Ishikawa (cell line): ENCODE measurements around the gene MRPL54.

Experiments used
- CEBPB ChIP-seq: IDR thresholded peaks from 2 replicates; pipeline ENCODE4 v1.6.1; 2012
- CREB1 ChIP-seq: IDR thresholded peaks from 2 replicates; pipeline ENCODE4 v1.6.1; 2012; ENCODE audit warnings: low read depth
- EGR1 ChIP-seq: IDR thresholded peaks from 2 replicates; pipeline ENCODE4 v1.6.1; 2012
- EP300 ChIP-seq: IDR thresholded peaks from 2 replicates; pipeline ENCODE4 v1.6.1; 2012; ENCODE audit warnings: borderline replicate concordance
- FOXM1 ChIP-seq: IDR thresholded peaks from 2 replicates; pipeline ENCODE4 v1.6.1; 2012; ENCODE audit warnings: low read depth, borderline replicate concordance
- NFIC ChIP-seq: IDR thresholded peaks from 2 replicates; pipeline ENCODE4 v1.6.1; 2012
- RAD21 ChIP-seq: IDR thresholded peaks from 2 replicates; pipeline ENCODE4 v1.6.1; 2012; ENCODE audit warnings: low read depth
- TAF1 ChIP-seq: IDR thresholded peaks from 2 replicates; pipeline ENCODE4 v1.6.1; 2012; ENCODE audit warnings: low read depth, mild to moderate bottlenecking
- TCF12 ChIP-seq: IDR thresholded peaks from 2 replicates; pipeline ENCODE4 v1.6.1; 2012; ENCODE audit warnings: low read depth
- TEAD4 ChIP-seq: IDR thresholded peaks from 2 replicates; pipeline ENCODE4 v1.6.1; 2012
- YY1 ChIP-seq: IDR thresholded peaks from 2 replicates; pipeline ENCODE4 v1.6.1; 2012; ENCODE audit warnings: low read depth
- ZBTB7A ChIP-seq: IDR thresholded peaks from 2 replicates; pipeline ENCODE4 v1.6.1; 2012; ENCODE audit warnings: low read depth
- TF ChIP-seq, protein P1 (sequence below): IDR thresholded peaks from 2 replicates; pipeline ENCODE4 v1.6.1; 2012
- TF ChIP-seq, protein P2 (sequence below): IDR thresholded peaks from 2 replicates; pipeline ENCODE4 v1.6.1; 2012
- TF ChIP-seq, protein P3 (sequence below): IDR thresholded peaks from 2 replicates; pipeline ENCODE4 v1.6.1; 2012; ENCODE audit warnings: low read depth, mild to moderate bottlenecking

Gene MRPL54

DNA sequence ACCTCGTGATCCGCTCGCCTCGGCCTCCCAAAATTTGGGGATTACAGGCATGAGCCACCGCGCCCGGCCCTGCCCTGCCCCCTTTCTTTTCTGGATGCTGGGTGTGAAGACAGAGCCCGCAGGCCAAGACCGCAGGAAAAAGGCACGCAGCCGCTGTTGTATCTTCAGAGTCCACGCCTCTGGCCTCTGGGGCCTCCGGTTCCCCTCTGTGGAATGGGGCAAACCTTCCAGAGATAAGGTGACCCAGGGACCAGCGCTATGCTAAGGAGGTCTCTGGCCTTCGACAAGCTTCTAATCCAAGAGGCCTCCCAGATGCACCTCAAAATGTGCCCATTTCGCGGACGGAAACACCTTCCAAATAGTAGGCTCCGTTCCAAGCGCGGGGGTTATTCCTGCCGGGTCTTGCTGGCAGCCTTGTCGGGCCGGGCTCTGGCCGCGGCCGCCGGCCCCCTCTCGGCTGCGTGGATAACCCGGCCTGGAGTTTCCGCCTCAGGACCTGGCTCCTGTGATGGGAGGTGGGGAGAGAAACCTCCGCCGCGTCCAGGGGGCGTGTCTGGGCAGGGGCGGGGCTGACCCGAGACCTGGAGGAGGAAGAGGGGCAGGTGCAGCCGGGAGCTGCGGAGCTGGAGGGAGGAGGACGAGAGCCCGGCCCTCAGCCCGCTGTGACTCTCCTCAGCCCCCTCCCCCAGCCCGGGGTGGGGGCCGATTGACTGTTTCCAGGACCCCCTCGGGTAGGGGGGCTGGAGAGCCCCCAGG, 41.2 kb upstream of the MRPL54 start:
- TF ChIP-seq EGR1, result peak; percentile 71
- TF ChIP-seq RAD21, result peak; percentile 34; the same call in 1 of the 2 replicates
- peak; percentile 72 for TF ChIP-seq TEAD4
- TF ChIP-seq NFIC, result peak; percentile 72
- TF ChIP-seq CEBPB, result peak; percentile 14; the same call in 1 of the 2 replicates
- TF ChIP-seq ZBTB7A, result peak; percentile 66
- TF ChIP-seq, protein P1, sequence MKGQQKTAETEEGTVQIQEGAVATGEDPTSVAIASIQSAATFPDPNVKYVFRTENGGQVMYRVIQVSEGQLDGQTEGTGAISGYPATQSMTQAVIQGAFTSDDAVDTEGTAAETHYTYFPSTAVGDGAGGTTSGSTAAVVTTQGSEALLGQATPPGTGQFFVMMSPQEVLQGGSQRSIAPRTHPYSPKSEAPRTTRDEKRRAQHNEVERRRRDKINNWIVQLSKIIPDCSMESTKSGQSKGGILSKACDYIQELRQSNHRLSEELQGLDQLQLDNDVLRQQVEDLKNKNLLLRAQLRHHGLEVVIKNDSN, result peak; percentile 29; the same call in 1 of the 2 replicates
- peak; percentile 90 for TF ChIP-seq TCF12
- peak; percentile 82 for TF ChIP-seq YY1
- TF ChIP-seq, protein P2, sequence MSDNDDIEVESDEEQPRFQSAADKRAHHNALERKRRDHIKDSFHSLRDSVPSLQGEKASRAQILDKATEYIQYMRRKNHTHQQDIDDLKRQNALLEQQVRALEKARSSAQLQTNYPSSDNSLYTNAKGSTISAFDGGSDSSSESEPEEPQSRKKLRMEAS, result peak; percentile 81
- peak; percentile 56; the same call in 1 of the 2 replicates for TF ChIP-seq EP300
- TF ChIP-seq FOXM1, result no peak
- TF ChIP-seq, protein P3, sequence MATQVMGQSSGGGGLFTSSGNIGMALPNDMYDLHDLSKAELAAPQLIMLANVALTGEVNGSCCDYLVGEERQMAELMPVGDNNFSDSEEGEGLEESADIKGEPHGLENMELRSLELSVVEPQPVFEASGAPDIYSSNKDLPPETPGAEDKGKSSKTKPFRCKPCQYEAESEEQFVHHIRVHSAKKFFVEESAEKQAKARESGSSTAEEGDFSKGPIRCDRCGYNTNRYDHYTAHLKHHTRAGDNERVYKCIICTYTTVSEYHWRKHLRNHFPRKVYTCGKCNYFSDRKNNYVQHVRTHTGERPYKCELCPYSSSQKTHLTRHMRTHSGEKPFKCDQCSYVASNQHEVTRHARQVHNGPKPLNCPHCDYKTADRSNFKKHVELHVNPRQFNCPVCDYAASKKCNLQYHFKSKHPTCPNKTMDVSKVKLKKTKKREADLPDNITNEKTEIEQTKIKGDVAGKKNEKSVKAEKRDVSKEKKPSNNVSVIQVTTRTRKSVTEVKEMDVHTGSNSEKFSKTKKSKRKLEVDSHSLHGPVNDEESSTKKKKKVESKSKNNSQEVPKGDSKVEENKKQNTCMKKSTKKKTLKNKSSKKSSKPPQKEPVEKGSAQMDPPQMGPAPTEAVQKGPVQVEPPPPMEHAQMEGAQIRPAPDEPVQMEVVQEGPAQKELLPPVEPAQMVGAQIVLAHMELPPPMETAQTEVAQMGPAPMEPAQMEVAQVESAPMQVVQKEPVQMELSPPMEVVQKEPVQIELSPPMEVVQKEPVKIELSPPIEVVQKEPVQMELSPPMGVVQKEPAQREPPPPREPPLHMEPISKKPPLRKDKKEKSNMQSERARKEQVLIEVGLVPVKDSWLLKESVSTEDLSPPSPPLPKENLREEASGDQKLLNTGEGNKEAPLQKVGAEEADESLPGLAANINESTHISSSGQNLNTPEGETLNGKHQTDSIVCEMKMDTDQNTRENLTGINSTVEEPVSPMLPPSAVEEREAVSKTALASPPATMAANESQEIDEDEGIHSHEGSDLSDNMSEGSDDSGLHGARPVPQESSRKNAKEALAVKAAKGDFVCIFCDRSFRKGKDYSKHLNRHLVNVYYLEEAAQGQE, result no peak
- TF ChIP-seq CREB1, result peak; percentile 50
- TF ChIP-seq TAF1, result peak; percentile 66

DNA sequence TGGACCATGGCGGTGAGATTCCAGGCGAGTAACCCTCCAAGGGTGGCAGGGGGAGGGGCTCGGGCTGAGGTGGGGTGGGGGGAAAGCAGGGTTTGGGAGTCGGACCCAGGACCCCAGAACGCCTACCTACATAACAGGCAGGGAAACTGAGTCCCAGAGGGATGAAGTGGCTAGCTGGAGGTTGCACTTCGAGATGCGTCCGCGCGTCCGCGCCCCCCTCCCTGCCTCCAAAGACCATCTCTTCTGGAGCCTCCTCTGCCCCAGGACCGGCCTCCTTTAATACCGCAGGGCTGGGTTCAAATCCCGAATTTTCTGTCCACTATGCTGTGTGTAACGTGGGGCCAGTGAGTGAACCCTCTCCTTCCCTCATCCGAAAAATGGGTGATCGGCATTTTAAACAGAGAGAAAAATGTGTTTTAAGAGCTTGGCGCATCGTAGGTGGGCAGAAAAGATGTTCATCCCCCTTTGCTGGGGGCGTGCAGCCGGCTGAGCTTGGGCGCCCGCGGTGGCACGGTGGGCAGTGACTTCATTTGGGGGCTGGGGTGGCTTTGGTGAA, 40.5 kb upstream of the MRPL54 start:
- TF ChIP-seq, protein P2, result no peak
- TF ChIP-seq, protein P3, result no peak

DNA sequence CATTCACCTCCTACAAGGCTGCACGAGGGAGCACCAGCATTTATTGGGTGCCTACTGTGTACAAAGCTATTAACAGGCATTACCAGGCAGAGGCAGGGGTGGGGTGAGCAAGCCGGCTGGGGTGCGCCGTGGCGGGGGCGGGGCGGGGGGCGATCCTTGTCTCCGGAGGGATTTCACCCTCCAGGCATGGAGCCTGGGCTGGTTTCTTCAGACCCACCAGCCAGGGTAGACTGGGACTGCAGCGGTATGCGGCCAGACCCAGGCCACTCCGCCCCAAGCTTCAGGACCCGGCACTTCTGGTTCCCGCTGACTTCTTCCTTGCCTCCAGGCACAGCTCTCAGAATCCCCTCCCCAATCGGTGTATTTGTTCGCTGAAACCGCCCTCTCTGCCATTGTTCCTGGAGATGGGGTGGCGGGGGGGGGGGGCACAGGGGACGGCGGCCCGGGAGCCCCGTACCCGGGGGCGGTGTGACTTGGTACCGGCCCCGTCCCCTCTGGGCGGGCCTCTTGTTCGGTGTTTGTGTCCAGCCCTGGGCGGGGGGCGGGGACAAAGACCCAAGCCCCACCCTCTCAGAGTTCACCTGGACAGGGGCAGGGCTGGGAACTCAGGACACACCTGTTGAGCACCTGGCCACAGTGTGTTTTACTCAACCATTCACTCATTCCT, 39.9 kb upstream of the MRPL54 start:
- TF ChIP-seq EGR1, result no peak
- TF ChIP-seq, protein P1, result no peak
- TF ChIP-seq NFIC, result no peak
- no peak for TF ChIP-seq TEAD4
- TF ChIP-seq, protein P3, result no peak
- TF ChIP-seq CREB1, result no peak
- TF ChIP-seq CEBPB, result no peak
- TF ChIP-seq TAF1, result no peak
- no peak; the same call in 1 of the 2 replicates for TF ChIP-seq ZBTB7A
- TF ChIP-seq FOXM1, result no peak
- TF ChIP-seq RAD21, result no peak
- no peak for TF ChIP-seq EP300
- TF ChIP-seq YY1, result no peak
- TF ChIP-seq, protein P2, result no peak
- TF ChIP-seq TCF12, result no peak; the same call in 1 of the 2 replicates

DNA sequence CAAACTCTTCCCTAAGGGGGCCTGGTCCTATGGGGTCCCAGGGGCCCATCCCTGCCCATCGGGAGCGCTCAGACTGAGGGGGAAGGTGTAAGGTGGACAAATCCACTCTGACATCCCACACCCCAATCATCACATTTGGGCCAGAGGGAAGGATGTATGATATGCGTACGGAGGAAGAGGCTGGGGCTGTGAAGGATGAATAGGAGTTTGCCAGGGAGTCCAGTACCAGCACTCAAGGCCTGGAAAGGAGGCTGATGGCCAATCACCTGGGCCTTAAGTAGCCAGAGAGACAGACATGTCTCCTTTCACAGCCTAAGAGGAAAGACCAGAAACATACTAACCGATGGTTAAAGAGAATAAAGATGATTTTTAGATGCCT, 39.4 kb upstream of the MRPL54 start:
- TF ChIP-seq EP300 (no peak), TCF12 (no peak), YY1 (no peak)
- TF ChIP-seq, protein P1, result no peak
